OCI-LY1 (cell line): ENCODE measurements around the gene KLF3.

Experiments
- H2AFZ ChIP-seq: fragments of 200-600 bp; sonication (generic), shearing (Covaris generic); 2 replicates; pipeline ENCODE4 v1.6.0; 2014; ENCODE audit warnings: antibody characterized with exemption, mild to moderate bottlenecking, low read length
- H3F3A ChIP-seq: fragments of 200-600 bp; sonication (generic), shearing (Covaris generic); 2 replicates; pipeline ENCODE4 v1.6.0; 2014; ENCODE audit warnings: mild to moderate bottlenecking, antibody characterized with exemption, low read length, moderate library complexity; ENCODE audit not compliant: insufficient read depth
- H3K27ac ChIP-seq: fragments of 200-600 bp; sonication (generic); 2 replicates; pipeline ENCODE4 v1.5.1; 2014; ENCODE audit warnings: low read length, mixed run types, mild to moderate bottlenecking, low read depth; ENCODE audit not compliant: poor library complexity, severe bottlenecking
- H3K27me3 ChIP-seq: fragments of 200-600 bp; sonication (generic); 2 replicates; pipeline ENCODE4 v1.6.0; 2014; ENCODE audit warnings: antibody characterized with exemption, mild to moderate bottlenecking, low read length, moderate library complexity; ENCODE audit not compliant: insufficient read depth
- H3K36me3 ChIP-seq: fragments of 200-600 bp; sonication (generic); 2 replicates; pipeline ENCODE4 v1.6.1; 2014; ENCODE audit warnings: mild to moderate bottlenecking, antibody characterized with exemption, low read length, moderate library complexity, mixed read lengths; ENCODE audit not compliant: insufficient read depth
- H3K4me1 ChIP-seq: fragments of 200-600 bp; sonication (generic); 2 replicates; pipeline ENCODE4 v1.5.1; 2014; ENCODE audit warnings: mild to moderate bottlenecking, low read length, moderate library complexity; ENCODE audit not compliant: insufficient read depth, severe bottlenecking
- H3K4me2 ChIP-seq: fragments of 200-600 bp; sonication (generic), shearing (Covaris generic); 2 replicates; pipeline ENCODE4 v1.6.1; 2014; ENCODE audit warnings: low read length
- H3K4me3 ChIP-seq: fragments of 200-600 bp; sonication (generic); 2 replicates; pipeline ENCODE4 v1.5.1; 2014; ENCODE audit warnings: low read length, low read depth, mild to moderate bottlenecking, mixed read lengths; ENCODE audit not compliant: poor library complexity, severe bottlenecking
- H3K79me2 ChIP-seq: fragments of 200-600 bp; shearing (Covaris generic); 2 replicates; pipeline ENCODE4 v1.6.1; 2016; ENCODE audit warnings: mixed run types, low read length, mixed read lengths; ENCODE audit not compliant: insufficient read depth
- H3K9ac ChIP-seq: fragments of 200-600 bp; sonication (generic), shearing (Covaris generic); 2 replicates; pipeline ENCODE4 v1.6.1; 2014; ENCODE audit warnings: mild to moderate bottlenecking, low read length, mixed read lengths
- H3K9me2 ChIP-seq: fragments of 200-600 bp; sonication (generic), shearing (Covaris generic); 2 replicates; pipeline ENCODE4 v1.6.1; 2014; ENCODE audit warnings: low read depth, mild to moderate bottlenecking, low read length, mixed read lengths
- H3K9me3 ChIP-seq: fragments of 200-600 bp; shearing (Covaris generic); 2 replicates; pipeline ENCODE4 v1.6.1; 2014; ENCODE audit warnings: low read length, mixed read lengths
- H4K20me1 ChIP-seq: fragments of 200-600 bp; sonication (generic), shearing (Covaris generic); 2 replicates; pipeline ENCODE4 v1.6.0; 2016; ENCODE audit warnings: mild to moderate bottlenecking, low read length; ENCODE audit not compliant: insufficient read depth
- EZH2 ChIP-seq: fragments of 200-600 bp; sonication (generic), shearing (Covaris generic); IDR thresholded peaks from 2 replicates; pipeline ENCODE4 v1.8.0; 2017; ENCODE audit warnings: borderline replicate concordance, mixed run types, mild to moderate bottlenecking, antibody characterized with exemption, low read length, moderate library complexity, mixed read lengths
- TF ChIP-seq, protein P1 (sequence below): fragments of 200-600 bp; sonication (generic), shearing (Covaris generic); IDR thresholded peaks from 2 replicates; pipeline ENCODE4 v1.5.1; 2017; ENCODE audit warnings: mild to moderate bottlenecking, antibody characterized with exemption, low read length, moderate library complexity, mixed read lengths

KLF3 gene

DNA sequence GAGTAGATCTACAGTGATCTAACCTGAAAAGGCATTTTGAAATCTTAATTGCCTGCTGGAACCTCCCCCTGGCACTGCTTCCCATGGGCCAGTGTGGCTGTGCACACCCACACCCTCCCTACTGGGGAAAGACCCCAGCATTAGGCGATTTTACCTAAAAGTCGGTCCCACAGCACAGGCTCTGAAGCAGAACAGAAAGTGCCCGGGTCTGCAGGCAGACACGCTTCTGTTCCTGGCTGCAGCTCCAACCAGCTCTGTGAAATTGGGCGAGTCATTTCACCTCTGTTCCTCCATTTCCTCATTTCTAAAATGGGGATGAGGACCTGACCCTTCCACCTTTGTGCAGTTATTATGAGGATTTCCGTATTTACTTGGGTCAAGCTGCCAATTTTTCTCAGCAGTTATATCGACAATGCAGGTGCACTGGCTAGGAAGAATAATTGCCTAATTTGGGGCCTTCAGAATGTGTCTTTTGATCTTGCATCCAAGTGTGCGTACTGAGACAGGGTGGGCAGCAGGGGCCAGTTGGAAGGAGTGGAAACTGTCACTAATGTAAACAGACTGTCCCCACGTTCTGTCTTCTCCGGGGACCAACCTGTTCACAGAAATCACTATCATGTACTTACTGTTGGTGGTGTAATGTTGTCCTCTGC, 7.1 kb downstream of the KLF3 start:
- Histone ChIP-seq H3K9me3 (no peaks in the 10 kb centered on the region), H3K4me3 (no peak overlapping the region), H3K27ac (no peak overlapping the region), H3F3A (no peaks in the 10 kb centered on the region), H2AFZ (no peak overlapping the region), H4K20me1 (no peaks in the 10 kb centered on the region), H3K4me2 (no peak overlapping the region), H3K79me2 (no peaks in the 10 kb centered on the region), H3K27me3 (no peaks in the 10 kb centered on the region), H3K9ac (no peak overlapping the region), H3K36me3 (no peaks in the 10 kb centered on the region), H3K9me2 (no peaks in the 10 kb centered on the region), H3K4me1 (no peaks in the 10 kb centered on the region)
- no peak for TF ChIP-seq EZH2
- TF ChIP-seq, protein P1, sequence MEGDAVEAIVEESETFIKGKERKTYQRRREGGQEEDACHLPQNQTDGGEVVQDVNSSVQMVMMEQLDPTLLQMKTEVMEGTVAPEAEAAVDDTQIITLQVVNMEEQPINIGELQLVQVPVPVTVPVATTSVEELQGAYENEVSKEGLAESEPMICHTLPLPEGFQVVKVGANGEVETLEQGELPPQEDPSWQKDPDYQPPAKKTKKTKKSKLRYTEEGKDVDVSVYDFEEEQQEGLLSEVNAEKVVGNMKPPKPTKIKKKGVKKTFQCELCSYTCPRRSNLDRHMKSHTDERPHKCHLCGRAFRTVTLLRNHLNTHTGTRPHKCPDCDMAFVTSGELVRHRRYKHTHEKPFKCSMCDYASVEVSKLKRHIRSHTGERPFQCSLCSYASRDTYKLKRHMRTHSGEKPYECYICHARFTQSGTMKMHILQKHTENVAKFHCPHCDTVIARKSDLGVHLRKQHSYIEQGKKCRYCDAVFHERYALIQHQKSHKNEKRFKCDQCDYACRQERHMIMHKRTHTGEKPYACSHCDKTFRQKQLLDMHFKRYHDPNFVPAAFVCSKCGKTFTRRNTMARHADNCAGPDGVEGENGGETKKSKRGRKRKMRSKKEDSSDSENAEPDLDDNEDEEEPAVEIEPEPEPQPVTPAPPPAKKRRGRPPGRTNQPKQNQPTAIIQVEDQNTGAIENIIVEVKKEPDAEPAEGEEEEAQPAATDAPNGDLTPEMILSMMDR: no peak

- no peaks in the 10 kb centered on the region for H4K20me1 ChIP-seq
- no peaks in the 10 kb centered on the region for H3K27me3 ChIP-seq
- no peak overlapping the region for H3K9ac ChIP-seq
- H2AFZ ChIP-seq: no peak overlapping the region
- no peaks in the 10 kb centered on the region for H3F3A ChIP-seq
- H3K9me3 ChIP-seq: no peaks in the 10 kb centered on the region
- TF ChIP-seq, protein P1: no peak
- TF ChIP-seq EZH2: no peak
- H3K4me3 ChIP-seq: no peak overlapping the region
- no peak overlapping the region for H3K4me2 ChIP-seq
- H3K79me2 ChIP-seq: no peaks in the 10 kb centered on the region
- H3K4me1 ChIP-seq: no peaks in the 10 kb centered on the region
- no peak overlapping the region for H3K27ac ChIP-seq
- H3K9me2 ChIP-seq: no peaks in the 10 kb centered on the region
- H3K36me3 ChIP-seq: no peaks in the 10 kb centered on the region
Observed at GRCh38 chr4:38671592-38671940, 7.6 kb downstream of the KLF3 start.

DNA sequence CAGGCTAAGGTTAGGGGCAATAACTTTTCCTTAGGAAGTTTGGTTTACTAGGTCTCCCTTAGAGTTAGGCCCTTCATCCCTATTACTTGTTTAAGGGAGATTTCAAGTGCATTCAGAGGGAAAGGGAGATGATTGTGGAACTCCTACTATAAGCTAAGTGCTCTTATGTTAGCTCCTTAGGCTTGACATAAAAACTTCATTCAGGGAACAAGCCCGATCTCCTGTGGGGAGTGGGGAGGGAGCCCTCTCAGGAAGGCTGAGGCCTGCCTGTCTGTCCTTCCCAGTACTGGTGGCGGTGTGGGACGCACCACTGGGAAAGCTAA, 8.0 kb downstream of the KLF3 start:
- no peaks in the 10 kb centered on the region for H3F3A ChIP-seq
- H4K20me1 ChIP-seq: no peaks in the 10 kb centered on the region
- H3K4me1 ChIP-seq: no peaks in the 10 kb centered on the region
- no peak overlapping the region for H2AFZ ChIP-seq
- no peaks in the 10 kb centered on the region for H3K9me3 ChIP-seq
- no peaks in the 10 kb centered on the region for H3K9me2 ChIP-seq
- H3K27ac ChIP-seq: no peak overlapping the region
- H3K36me3 ChIP-seq: no peaks in the 10 kb centered on the region
- no peak overlapping the region for H3K9ac ChIP-seq
- no peaks in the 10 kb centered on the region; the same call in 1 of the 2 replicates for H3K27me3 ChIP-seq
- TF ChIP-seq, protein P1: no peak
- TF ChIP-seq EZH2: no peak
- no peak overlapping the region for H3K4me2 ChIP-seq
- no peaks in the 10 kb centered on the region for H3K79me2 ChIP-seq
- no peak overlapping the region for H3K4me3 ChIP-seq
